ENCODE results near the gene LRRC34.

LRRC34 gene

DNA sequence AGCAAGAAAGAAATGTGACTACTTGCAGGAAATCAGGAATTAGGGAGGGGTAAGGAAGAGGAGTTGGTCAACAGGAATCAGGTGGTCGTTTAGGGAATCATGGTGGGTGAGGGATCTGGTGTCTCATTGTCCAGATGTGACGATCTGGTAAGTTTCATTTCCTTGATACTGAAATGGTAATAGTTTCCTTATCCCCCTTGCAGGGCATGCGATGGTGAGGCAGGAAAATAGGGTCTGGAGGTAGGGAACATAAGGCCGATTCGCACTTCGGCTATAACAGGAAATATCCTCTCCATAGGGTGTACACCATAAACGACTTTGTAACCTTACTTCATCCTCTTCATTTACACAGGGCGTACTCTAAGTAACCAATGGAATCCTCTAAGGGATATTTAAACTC, 574 bp upstream of the LRRC34 start:
- DNase-seq: peak; percentile 57

DNA sequence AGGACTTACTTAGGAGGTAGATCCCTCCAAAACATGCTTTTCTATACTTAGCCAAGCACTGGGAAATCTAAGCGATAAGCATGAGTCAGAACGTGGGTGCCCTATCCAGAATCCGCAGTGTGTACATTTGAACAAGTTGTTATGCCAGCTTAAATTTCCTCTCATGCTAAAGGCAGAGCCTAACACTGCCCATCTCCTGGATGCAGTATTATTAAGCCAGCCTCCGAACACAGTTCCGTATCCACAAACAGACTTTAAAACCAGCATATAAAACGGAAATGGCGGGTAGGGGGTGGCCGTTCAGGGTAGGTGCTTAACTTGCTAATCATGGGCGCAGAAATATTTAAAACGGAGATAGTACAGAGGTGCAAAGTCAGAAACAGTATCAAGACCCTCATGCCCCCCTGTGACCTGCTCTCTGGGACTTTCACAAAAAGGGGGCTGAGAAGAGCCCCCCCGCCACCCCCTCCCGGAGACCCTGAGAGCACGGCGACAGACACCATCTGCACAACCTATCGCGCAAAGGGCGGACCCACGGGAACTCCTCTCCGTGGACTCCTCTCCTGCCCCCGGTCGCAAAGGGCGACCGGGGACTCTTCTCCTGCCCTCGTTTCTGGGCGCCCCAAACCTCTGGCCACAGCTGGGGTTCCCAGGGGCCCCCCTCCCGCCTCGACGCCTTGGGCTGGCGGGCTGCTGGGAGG, 923 bp downstream of the LRRC34 start:
- DNase-seq: peak; percentile 74

DNA sequence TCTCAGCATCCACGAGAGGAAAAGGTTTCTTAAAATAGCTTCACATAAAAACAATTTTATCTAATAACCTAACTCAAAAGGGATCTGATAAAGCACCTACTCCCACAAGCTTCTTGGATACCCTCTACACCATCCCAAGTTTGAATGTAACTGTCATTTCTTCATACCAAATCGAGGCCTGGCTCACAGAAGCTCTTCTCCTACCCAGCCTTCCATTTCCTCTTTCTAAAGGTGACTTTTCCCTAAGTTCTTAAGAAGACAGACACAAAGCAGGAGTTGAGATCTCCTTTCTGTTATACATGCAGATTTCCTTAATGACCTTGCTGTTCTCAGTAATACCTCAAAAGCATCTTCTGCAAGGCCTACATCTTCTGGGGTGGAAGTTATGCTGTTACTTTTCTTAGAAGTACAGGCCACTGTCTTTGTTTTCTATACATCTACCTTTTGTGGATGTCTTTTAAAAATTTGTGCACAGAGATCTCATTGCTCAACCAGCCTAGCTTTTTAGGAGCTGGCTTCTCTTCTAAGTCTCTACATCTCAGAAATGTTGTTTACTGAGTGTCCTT, 3.4 kb downstream of the LRRC34 start:
- DNase-seq: no peak

DNA sequence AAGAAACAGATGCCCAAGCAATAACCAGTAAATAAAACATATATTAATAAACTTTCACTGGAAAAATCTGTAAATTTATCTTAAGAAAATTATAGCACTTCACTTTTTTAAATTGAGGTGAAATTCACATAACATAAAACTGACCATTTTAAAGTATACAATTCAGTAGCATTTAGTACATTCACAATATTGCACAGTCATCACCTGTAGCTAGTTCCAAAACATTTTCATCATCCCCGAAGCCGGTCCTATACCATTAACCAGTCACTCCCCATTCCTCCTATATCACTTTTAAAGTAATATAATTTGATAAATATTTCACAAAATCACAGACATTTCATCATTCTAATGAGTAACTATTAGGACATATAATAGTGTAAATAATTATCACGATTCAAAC, 8.0 kb downstream of the LRRC34 start:
- DNase-seq: no peak

DNA sequence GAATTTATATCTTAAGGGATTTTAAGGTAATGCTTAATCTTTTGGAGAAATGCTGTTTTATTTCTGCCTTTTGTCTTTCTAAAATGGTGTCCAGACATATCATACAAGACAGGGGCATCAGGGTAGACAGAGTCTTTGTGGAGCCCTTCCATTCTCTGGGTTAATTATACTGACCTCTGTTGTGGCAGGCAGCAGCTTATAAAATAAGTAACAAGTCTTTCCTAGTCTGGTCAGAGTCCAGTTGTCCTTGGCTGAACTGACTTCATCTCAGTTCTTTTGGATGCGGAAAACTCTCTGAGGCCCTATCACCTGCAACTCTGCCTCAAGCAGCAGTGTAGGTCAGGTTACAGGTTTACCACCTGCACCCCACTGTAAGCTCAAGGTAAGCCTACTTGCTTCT, 20.3 kb downstream of the LRRC34 start:
- DNase-seq: no peak

DNA sequence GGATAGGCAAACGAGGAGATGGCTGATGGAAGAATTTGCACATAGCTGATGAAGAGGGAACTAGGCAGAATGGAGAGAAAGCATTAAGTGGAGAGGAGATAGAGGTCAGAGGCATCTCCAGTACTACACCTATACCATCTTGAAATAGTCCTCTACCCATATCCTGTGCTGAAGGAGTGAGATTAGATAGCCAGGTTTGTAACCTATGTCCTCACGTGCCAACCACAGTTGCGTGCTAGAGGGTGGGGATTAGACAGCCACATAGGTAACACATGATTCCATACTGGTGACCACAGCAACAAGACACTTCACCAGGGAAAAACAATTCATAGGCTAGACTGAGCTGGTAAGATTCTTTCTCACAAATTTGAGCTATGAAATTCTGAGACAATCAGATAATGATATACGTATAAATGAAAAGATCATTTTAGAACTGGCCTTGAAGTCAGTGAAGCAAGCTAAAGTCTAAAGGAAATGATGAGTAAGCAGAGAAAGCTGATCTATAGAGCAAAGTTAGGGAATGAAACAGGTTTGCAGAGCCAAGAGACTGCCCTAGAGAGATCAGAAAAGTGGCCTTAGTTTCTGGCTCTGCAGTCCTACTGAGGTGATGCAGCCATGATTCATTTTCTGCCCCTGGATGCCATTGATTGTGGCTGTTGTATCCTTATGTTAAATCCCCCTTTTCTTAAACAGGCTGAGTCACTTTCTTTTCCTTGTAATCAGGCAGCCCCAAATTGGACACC, 21.8 kb downstream of the LRRC34 start:
- no peak for DNase-seq

DNA sequence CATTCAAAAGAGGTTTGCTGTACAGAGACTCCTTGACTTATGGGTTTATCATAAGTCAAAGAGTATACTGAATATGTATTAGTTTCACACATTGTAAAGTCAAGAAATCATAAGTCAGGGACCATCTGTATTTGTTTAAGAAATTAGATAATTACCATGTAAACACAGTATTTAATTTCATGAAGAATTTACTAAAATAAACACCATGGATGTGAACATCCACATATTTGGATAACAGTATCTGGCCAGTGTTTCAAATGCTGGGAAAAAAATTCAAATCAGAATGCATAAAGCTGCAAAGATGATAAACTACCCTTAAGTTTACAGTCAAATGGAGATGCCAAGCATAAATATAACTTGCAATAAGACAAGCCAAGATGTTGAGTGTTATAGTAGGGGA, 22.5 kb downstream of the LRRC34 start:
- no peak for DNase-seq

DNA sequence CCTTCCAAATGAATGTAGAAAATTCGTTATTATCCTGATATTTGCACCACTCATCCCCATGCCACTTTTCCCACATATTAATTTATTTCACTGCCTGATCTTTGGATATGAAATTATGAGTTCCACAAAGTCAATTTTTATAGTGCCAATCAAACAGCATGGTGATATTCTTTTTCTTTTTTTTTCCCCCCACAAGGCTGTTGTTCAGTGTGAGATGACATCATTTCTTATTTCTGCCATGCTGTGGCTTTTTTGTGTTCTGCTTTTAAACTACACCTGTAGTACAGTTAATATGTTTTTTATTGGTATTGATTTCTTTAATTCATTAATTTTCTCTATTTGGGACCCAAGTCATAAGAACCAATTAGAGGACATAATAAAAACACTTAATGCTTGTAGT, 24.9 kb downstream of the LRRC34 start:
- no peak for DNase-seq

DNA sequence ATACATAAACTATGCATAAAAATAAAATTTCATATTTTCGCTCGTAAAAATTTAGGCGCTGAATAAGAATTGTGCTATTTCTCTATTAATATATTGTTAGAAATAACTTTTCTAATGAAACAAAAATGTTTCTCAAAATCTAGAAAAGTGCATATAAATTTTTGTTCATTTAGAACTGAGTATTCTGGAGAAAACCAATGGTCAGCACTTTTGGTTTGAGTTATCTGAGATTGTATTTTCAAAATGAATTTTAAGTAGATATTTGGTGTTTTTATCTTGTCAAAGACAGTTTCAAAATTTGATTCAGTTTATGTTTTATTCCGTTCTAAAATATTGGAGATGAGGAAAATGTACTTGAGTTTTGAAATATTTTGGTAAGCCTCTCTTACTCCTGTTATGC, 25.6 kb downstream of the LRRC34 start:
- no peak for DNase-seq

DNA sequence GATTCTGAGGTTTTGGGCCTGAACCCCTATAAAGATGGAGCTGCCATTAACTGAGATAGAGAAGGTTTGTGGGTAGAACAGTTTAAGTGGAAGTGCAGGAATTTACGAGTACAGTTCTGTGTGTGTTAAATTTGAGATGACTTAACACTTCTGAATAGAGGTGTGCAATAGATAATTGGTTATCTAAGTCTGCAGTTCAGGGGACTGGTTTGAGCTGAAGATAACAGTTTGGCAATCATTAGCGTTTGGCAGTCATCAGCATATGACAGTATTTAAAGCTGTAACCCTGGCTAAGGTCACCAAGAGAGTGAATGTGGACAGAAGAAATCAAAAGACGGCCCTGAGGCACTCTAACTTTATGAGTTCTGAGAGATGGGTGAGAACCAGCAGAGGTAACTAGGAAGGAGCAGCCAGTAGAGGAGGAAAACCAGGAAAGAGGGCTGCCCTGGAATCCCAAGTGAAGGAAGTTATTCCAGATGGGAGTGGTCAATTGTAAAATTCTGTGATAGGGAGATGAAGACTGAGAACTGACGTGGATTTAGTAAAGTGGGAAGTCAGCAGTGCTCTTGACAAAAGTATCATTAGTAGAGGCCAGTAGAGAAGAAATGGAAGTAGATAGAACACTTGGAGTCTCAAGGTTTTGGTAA, 31.4 kb downstream of the LRRC34 start:
- DNase-seq: no peak

DNA sequence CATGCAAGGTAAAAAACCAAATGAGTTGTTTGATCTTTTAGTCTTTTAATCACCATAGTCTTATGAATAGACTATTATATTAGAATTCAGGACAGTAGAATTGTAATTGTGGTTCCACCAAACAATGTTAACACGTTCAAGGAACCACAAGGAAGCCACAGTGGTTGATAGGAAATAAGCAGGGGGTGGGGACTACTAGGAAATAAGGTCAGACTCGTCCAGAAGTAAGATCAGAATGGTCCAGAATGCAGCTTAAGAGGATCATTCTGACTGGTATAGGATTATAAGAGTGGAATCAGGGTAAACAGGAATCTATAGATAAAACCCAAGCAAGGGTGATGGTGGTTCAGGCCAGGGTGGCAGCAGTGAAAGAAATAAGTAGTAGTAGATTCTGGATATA, 32.0 kb downstream of the LRRC34 start:
- DNase-seq: no peak

DNA sequence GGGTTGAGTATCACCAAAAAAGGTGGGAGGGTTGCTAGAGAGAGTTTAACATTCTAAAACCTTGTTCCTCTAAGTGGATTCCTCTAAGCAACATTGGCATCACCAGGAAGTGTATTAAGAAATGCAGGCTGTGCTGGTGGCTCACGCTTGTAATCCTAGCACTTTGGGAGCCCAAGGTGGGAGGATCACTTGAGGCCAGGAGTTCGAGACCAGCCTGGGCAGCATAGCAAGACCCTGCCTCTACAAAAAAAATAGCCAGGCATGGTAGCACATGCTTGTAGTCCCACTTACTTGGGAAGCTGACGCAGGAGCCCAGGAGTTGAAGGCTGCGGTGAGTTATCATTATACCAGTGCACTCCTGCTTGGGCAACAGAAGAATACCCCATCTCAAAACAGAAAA, 34.9 kb downstream of the LRRC34 start:
- DNase-seq: no peak

DNA sequence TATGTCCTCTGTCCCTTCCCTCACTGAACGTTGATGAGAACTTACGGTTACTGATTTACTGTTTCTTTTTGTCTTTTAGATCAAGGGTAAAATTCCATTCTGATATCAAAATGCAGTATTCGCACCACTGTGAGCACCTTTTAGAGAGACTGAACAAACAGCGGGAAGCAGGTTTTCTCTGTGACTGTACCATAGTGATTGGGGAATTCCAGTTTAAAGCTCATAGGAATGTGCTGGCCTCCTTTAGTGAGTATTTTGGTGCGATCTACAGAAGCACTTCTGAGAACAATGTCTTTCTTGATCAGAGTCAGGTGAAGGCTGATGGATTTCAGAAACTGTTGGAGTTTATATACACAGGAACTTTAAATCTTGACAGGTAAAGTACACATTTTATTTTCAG, 38.5 kb downstream of the LRRC34 start:
- no peak for DNase-seq

DNA sequence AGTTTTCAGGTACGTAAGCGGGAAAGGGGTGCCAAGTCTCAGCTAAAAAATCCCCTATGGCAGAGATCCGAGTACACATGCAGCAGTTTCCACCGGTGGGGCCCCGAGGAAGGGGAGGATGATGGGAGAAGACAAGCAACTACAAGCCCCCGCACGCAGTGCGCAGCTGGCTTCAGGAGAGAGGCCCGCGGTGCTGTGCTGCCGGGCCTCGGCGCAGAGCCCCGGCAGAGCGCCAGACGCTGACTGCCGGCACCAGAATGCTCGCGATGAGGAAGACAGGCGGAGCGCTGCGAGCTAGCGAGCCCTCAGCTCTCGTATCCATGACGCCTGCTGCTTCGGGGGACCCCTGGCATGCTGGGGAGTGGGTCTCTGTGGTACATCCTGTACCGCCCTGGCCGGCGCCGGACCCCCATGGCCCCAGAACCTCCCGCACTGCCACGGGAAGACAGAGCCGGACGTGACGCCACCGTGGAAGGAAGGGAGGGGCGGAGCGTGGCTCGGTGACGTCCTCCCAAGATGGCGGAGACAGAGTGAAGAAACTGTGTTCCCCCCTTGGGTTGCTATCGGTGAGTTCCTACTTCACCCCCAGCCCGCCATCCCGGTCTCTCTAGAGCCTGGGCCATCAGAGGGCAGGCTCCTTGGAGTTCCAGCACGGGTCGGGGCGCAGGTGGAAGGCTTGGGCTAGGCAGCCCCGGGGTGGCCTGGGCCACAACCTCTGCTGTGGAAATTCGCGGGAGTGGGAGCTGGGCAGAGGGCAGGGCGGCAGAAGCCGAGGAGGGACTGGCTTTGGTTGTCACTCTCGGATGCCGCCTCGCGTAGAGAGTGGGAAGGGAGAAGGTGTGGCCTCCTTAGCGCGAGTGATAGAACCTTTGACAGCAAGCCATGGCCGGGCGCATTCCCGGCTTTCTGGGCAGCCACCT, 39.5 kb downstream of the LRRC34 start, which contains the start of gene MYNN:
Gene MYNN (plus strand): TSS at position 500 of the 920 bp plus-strand sequence. CDS start 900 bp downstream, outside the sequence.
- peak; percentile 88 for DNase-seq

DNA sequence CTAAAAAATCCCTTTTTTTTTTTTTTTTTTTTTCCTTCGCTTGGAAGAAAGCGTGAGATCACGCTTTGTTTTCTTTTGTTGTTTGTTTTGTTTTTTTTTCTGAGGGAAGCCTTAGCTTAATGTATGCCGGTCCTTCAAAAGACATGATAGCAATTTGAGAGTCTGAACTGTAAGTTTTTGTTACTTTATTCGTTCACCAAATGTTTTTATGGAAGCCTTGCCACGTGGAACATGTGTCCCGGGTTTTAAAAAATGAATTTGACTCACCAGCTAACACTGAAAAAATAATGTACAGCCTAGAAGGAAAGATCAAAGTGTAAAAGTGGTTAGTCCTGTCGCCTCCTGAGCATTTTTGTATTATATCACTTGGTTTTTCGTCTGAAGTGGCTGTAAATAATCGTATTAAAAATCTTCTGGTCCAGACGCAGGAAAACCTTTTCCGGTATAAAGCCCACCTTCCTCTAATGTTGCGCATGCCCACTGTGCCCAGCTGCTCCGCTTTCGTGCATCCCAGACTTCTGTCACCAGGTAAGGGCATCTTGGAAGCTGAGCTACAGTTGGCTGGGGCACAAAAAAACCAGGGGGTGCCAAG, 40.3 kb downstream of the LRRC34 start:
- peak; percentile 88 for DNase-seq

DNA sequence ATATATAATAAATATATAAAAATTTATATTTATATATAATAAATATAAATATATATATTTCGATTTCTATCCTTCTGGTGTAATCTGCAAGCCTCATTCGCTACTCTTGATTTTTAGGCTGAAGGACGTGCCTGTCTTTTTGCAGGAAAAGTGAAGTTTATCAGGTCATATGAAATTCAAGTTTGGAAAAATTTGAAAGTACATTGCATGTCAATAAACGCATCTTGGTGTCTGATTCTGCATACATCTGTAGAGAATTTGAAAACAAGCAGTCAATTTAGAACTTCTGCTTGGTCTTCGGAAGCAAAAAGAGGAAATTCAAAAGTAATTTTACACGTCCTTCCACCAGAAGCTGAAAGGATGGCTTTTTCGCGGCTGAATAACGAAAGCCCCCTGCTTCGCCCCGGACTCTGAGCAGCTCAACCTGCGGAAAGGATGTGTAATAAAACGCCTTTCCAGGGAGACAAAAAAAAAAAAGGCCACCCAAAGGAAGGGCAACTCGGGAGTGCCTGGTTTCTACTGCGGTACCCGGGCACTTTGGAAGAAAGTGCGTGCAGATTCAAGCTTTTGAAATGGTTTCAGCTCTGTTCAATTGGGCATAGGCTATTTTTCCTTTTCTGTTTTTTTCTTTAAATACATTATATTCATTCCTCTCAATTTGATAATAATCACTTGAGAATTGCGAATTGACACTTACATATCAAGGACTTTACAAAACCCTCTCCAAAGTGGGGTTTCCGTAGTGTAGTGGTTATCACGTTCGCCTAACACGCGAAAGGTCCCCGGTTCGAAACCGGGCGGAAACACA, 41.0 kb downstream of the LRRC34 start:
- DNase-seq: peak; percentile 84

DNA sequence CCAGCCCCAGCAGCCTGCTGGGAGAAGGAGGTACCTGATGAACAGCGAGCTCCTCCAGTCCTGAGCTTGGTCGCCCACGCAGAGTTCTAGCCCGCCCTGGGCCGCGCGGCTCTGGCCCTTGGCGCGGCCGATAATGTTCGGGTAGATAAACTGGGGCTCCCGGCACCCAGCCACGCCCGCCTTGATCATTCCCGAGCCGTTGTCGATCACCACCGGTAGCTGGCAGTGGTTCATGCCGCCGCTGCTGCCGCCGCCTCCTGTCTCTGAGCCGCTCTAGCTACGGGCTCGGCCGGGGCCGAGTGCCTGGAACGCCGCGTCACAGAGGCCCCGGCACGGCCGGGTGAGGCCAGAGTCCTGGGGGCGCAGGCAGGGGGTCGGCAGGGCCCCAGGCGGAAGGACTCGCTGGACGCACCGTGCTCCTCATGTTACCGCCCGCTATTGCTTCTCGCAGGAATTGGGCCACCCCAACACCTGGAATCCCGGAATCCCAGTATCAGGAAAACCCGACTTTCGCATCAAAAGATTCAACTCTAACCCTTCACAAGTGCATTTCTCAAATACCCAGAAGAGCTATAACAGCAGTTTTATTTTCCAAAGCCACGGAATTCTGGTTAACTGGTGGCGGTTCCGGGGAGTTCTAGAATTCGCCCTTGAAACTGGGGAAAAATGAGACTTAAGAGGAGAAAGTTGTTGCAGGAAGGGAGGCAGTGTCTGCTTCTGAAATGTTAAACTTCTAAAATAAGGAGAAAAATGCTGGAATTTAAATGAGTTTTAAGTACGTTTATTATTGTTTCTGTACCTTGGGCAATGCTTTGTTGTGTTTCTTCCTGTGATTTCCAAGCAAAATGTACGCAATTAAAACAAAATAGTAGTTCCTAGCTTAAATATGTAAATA, 43.2 kb downstream of the LRRC34 start, which contains the start of gene ACTRT3:
Gene ACTRT3 (minus strand): TSS at position 275 of the 895 bp plus-strand sequence. CDS start 41 bp downstream, at position 234.
- no peak for DNase-seq

DNA sequence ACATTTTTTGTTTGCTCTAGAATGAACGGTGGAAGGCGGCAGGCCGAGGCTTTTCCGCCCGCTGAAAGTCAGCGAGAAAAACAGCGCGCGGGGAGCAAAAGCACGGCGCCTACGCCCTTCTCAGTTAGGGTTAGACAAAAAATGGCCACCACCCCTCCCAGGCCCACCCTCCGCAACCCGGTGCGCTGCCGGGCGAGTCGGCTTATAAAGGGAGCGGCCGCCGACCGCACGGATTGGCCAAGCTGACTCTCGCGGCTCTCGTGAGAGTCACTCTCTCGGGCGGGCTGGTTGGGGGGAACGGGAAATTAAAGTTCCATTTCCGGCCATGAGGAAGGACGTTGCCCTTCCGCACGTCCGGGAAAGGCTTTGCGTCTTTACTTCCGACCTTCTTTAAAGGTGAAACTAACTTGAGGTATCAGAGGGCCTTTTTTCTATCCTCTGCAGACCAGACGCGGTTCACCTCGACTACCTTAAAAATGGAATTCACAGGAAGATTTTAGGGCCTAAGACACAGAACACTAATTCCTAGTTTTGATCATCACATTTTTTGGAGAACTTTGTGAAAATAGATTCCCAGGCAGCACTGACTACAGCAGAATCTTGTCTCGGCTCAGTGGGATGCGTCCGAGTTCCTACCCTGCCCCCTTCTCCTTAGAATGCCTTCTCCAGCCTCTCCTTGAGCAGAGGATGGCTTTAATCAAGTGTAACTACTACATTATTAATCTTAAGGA, 47.7 kb downstream of the LRRC34 start, which contains the start of gene TERC:
Gene TERC (minus strand): TSS at position 179 of the 731 bp plus-strand sequence.
- peak; percentile 94 for DNase-seq

DNA sequence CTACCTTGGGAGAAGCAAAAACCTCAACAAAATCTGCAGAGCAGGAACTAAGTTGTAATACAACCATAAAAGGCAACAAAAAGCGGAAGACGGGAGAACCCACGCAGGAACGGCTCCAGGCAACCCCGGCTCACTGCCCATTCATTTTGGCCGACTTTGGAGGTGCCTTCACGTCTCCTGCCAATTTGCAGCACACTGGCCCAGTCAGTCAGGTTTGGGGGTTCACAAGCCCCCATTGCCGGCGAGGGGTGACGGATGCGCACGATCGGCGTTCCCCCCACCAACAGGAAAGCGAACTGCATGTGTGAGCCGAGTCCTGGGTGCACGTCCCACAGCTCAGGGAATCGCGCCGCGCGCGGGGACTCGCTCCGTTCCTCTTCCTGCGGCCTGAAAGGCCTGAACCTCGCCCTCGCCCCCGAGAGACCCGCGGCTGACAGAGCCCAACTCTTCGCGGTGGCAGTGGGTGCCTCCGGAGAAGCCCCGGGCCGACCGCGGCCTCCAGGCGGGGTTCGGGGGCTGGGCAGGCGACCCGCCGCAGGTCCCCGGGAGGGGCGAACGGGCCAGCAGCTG, 48.3 kb downstream of the LRRC34 start:
- DNase-seq: peak; percentile 69
